A673 (cell line): ENCODE results near the gene HECW1. TPM values are rescaled to one million over a fixed set of nuclear protein-coding genes. Genes with fewer than 3 reads are reported as not detected.

ENCODE experiments used
- BruUV-seq: library from RNA; stranded (reverse); fragments of 400-500 nt; replicated peaks from 2 replicates; lab custom pipeline; 2021; lab: Mats Ljungman, UMichigan
- CTCF ChIA-PET: fragments of 300-600 bp; sonication (Branson Sonifier 250); formaldehyde crosslinking; loops from one replicate; lab custom pipeline; 2022; ENCODE audit warnings: antibody characterized with exemption; lab: Charles Lee
- POLR2A ChIA-PET: fragments of 300-600 bp; sonication (Branson Sonifier 250); formaldehyde crosslinking; loops from one replicate; lab custom pipeline; 2022; ENCODE audit warnings: antibody characterized with exemption; ENCODE audit not compliant: low non-redundant PET; lab: Charles Lee
- DNase-seq: peaks from one replicate; pipeline ENCODE4 v3.0.0-alpha.2; 2015; ENCODE audit warnings: low spot score
- H3K27ac ChIP-seq: fragments of 200-600 bp; sonication (generic); 2 replicates; pipeline ENCODE4 v1.5.1; 2016; ENCODE audit warnings: mixed run types, low read depth, mild to moderate bottlenecking, mixed read lengths, antibody characterized with exemption, low read length; ENCODE audit not compliant: poor library complexity, severe bottlenecking
- H3K27me3 ChIP-seq: fragments of 200-600 bp; sonication (generic); replicated peaks from 2 replicates; pipeline ENCODE4 v1.6.1; 2017; ENCODE audit warnings: mixed run types, low read depth, mild to moderate bottlenecking, mixed read lengths, antibody characterized with exemption, low read length; ENCODE audit not compliant: insufficient read depth, poor library complexity
- H3K36me3 ChIP-seq: fragments of 200-600 bp; sonication (generic); 2 replicates; pipeline ENCODE4 v1.6.1; 2016; ENCODE audit warnings: mixed run types, mild to moderate bottlenecking, mixed read lengths, antibody characterized with exemption, low read length; ENCODE audit not compliant: insufficient read depth, poor library complexity, severe bottlenecking
- H3K4me1 ChIP-seq: fragments of 200-600 bp; sonication (generic); 2 replicates; pipeline ENCODE4 v1.6.1; 2017; ENCODE audit warnings: mixed run types, mild to moderate bottlenecking, mixed read lengths, antibody characterized with exemption, low read length; ENCODE audit not compliant: insufficient read depth, poor library complexity, severe bottlenecking
- H3K4me3 ChIP-seq: fragments of 200-600 bp; sonication (generic); 2 replicates; pipeline ENCODE4 v1.5.1; 2016; ENCODE audit warnings: low read depth, mixed run types, mild to moderate bottlenecking, mixed read lengths, low read length; ENCODE audit not compliant: poor library complexity, severe bottlenecking
- H3K9me3 ChIP-seq: fragments of 200-600 bp; sonication (generic); 2 replicates; pipeline ENCODE4 v1.6.1; 2016; ENCODE audit warnings: mixed run types, low read depth, mild to moderate bottlenecking, mixed read lengths, antibody characterized with exemption, low read length; ENCODE audit not compliant: poor library complexity, severe bottlenecking
- EZH2 ChIP-seq: fragments of 200-600 bp; sonication (generic); IDR thresholded peaks from 2 replicates; pipeline ENCODE4 v1.6.1; 2017; ENCODE audit warnings: borderline replicate concordance, low read depth, mild to moderate bottlenecking, mixed read lengths, antibody characterized with exemption, low read length; ENCODE audit not compliant: poor library complexity, severe bottlenecking
- intact Hi-C: fragments of 100-400 bp; cut with micrococcal nuclease; formaldehyde crosslinking; loops from one replicate; pipeline ENCODE4 v1.10.0; 2022; ENCODE audit not compliant: unreplicated experiment
- total RNA-seq: library from RNA; stranded (reverse); gene quantifications from 2 replicates; pipeline ENCODE4 v1.2.3, GENCODE V29; 2021
- TF ChIP-seq, protein P1 (sequence below): fragments of 300-800, 200-600 bp; sonication (generic); conservative IDR thresholded peaks from 2 replicates; pipeline ENCODE4 v1.5.1; 2017; ENCODE audit warnings: low read depth, mild to moderate bottlenecking, antibody characterized with exemption, low read length, moderate library complexity, mixed read lengths

The HECW1 gene
- total RNA-seq, 1 experiment from 2014 or later, result 0.39 TPM

DNA sequence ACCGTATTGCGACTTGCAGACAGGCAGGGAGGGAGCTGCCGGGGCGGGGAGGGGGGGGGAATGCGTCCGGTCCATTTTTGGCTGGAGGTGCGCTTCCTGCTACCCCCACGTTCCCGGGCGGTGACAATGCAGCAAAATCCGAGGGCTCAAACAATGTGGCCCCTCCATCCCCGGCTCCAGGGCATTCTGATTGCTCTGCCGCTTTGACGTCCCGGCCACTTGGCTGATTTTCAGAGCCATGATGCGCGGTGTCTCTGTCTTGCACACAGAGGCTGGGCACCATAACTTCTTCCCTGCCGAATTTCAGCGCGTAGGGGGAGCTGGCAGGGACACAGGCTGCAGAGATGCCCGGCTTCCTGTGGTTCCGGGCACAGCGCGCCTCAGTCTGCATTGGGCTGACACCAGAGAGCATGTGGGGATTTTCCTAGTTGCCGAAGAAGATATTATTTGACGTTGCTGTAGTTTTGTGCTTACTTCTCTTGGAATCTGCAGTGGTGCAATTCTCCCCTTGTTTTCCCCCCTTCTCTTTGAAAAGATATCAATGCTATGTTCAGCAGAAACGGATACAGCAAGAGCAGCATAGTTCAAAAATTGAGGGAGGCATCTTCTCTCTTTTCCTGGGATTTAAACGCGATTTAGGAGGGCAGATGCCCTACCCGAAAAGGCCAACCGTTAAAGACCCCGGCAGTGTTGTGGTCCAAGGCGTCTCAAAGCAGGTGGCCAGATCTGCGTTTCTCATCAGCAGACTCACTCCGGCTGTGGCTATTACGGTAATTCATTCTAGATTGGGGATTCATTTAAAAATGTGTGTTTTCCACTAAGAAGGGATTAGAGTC is 1.4 kb downstream of the HECW1 start:
- no peak for DNase-seq
- TF ChIP-seq, protein P1, sequence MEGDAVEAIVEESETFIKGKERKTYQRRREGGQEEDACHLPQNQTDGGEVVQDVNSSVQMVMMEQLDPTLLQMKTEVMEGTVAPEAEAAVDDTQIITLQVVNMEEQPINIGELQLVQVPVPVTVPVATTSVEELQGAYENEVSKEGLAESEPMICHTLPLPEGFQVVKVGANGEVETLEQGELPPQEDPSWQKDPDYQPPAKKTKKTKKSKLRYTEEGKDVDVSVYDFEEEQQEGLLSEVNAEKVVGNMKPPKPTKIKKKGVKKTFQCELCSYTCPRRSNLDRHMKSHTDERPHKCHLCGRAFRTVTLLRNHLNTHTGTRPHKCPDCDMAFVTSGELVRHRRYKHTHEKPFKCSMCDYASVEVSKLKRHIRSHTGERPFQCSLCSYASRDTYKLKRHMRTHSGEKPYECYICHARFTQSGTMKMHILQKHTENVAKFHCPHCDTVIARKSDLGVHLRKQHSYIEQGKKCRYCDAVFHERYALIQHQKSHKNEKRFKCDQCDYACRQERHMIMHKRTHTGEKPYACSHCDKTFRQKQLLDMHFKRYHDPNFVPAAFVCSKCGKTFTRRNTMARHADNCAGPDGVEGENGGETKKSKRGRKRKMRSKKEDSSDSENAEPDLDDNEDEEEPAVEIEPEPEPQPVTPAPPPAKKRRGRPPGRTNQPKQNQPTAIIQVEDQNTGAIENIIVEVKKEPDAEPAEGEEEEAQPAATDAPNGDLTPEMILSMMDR, result no peak
- no peak for TF ChIP-seq EZH2
- H3K4me3 ChIP-seq, result peak overlapping the region; percentile 56
- intact Hi-C loops, result loop anchor here (2.0 to 5.0 kb wide), 2 partner anchors 148 to 173 kb away; no protein-coding TSS in a partner anchor
- H3K27me3 ChIP-seq, result peaks cover 61% of the 10 kb centered on the region
- H3K4me1 ChIP-seq, result peaks cover 10% of the 10 kb centered on the region
- H3K9me3 ChIP-seq, result no peaks in the 10 kb centered on the region
- no TSS peak for BruUV-seq
- CTCF ChIA-PET, result interaction anchor here (0.6 kb wide), 2 partner anchors 137 to 148 kb away, joined by 4 to 9 read pairs; no protein-coding TSS in a partner anchor
- H3K36me3 ChIP-seq, result no peaks in the 10 kb centered on the region
- H3K27ac ChIP-seq, result no peak overlapping the region
- POLR2A ChIA-PET, result no interaction called here

DNA sequence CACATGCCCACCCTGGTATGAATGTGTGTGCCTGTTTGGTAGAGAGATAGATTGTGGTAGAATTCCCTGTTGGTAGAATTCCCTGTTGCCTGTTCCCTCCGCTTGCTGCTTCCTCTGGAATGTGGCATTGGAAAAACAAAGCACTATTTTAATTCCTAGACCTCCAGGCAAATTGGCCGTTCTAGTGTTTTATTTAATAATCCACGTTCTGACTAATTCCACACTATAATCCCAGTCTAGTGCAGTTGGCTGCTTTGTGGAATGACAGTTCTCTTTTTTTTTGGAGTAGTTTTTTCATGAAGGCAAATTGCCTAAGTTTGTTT is 2.0 kb downstream of the HECW1 start:
- CTCF ChIA-PET, result no interaction called here
- H3K27me3 ChIP-seq, result peaks cover 60% of the 10 kb centered on the region

DNA sequence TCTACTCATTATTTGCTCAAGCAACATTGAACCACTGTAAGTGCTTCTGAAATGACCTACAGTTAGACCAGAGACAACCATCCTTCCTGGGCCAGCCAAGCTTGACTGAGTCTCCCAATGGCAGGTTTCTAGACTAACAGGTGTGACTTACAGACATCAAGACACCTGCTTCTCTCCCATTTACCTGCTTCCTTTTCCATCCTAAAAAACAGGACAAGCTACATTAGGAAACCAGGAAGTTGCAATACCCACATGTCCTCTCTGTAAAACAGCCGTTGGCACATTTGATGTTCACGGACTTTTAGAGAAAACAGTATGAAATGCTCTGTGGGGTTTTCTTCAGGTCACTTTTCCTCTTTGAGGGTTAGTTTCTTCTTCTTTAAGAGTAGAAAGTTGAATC is 4.0 kb downstream of the HECW1 start:
- Histone ChIP-seq H3K27me3 (peaks cover 55% of the 10 kb centered on the region), H3K4me3 (no peak overlapping the region), H3K27ac (no peak overlapping the region), H3K36me3 (no peaks in the 10 kb centered on the region), H3K9me3 (no peaks in the 10 kb centered on the region), H3K4me1 (peaks cover 10% of the 10 kb centered on the region)
- intact Hi-C loops, result no loop called here
- no peak for DNase-seq
- ChIA-PET CTCF (no interaction called here), POLR2A (no interaction called here)
- no TSS peak for BruUV-seq
- TF ChIP-seq EZH2, result no peak
- TF ChIP-seq, protein P1, result no peak

More for the DNA sequence above, 2.0 kb downstream of the HECW1 start:
- Histone ChIP-seq H3K4me1 (peaks cover 10% of the 10 kb centered on the region), H3K36me3 (no peaks in the 10 kb centered on the region), H3K27ac (no peak overlapping the region), H3K9me3 (no peaks in the 10 kb centered on the region), H3K4me3 (no peak overlapping the region)
- POLR2A ChIA-PET, result no interaction called here
- no TSS peak for BruUV-seq
- no peak for DNase-seq
- intact Hi-C loops, result loop anchor here (5.0 kb wide), 1 partner anchor 148 kb away; no protein-coding TSS in a partner anchor
- TF ChIP-seq, protein P1, result no peak
- TF ChIP-seq EZH2, result no peak
